Vagina (tissue), 2 donors: Measurements from ENCODE around the gene ENTPD2. TPM values are rescaled to one million over a fixed set of nuclear protein-coding genes. Genes with fewer than 3 reads are reported as not detected.

Experiments
- DNase-seq, 2 donors: peaks; one replicate each; pipeline ENCODE4 v3.0.0-alpha.2; 2017; ENCODE audit errors: extremely low spot score in 2 of 2
- H3K27ac ChIP-seq: fragments of 200-600 bp; sonication (generic); one replicate; pipeline ENCODE4 v1.5.1; 2019
- H3K27me3 ChIP-seq: fragments of 200-600 bp; sonication (generic); one replicate; pipeline ENCODE4 v1.5.1; 2019
- H3K36me3 ChIP-seq, 2 donors: fragments of 200-600 bp; sonication (generic); one replicate each; pipeline ENCODE4 v1.5.1; 2017 to 2019
- H3K4me1 ChIP-seq: fragments of 200-600 bp; sonication (generic); one replicate; pipeline ENCODE4 v1.5.1; 2019
- H3K4me3 ChIP-seq, 2 donors: fragments of 200-600 bp; sonication (generic); 1 replicate in 1 of 2; 2 replicates in 1 of 2; pipeline ENCODE4 v1.5.1; 2016 to 2019
- H3K9me3 ChIP-seq: fragments of 200-600 bp; sonication (generic); one replicate; pipeline ENCODE4 v1.5.1; 2019
- POLR2A ChIP-seq, 2 donors: fragments of 450-650 bp; IDR thresholded peaks; one replicate each; pipeline ENCODE4 v1.6.1; 2017; ENCODE audit warnings: antibody characterized with exemption in 2 of 2, mild to moderate bottlenecking in 2 of 2, moderate library complexity in 2 of 2
- POLR2AphosphoS5 ChIP-seq, 2 donors: sonication (generic); formaldehyde crosslinking; IDR thresholded peaks; one replicate each; pipeline ENCODE4 v1.9.0; 2017; ENCODE audit warnings: antibody characterized with exemption in 2 of 2, mild to moderate bottlenecking in 2 of 2, low read depth in 1 of 2; ENCODE audit not compliant: insufficient read depth in 1 of 2
- intact Hi-C: fragments of 100-400 bp; cut with DNase I; formaldehyde crosslinking; loops from one replicate; pipeline ENCODE4 v1.15.1; 2023
- total RNA-seq: library from RNA; depleted of rRNA; stranded (reverse); fragments of >200 nt; gene quantifications from one replicate; pipeline ENCODE4 v1.2.3, GENCODE V29; 2016
- TF ChIP-seq, protein P1 (sequence below), 3 experiments: fragments of 450-650 bp in 2 of 3; fragments of 200-600 bp in 1 of 3; sonication (generic) in 1 of 3; IDR thresholded peaks; one replicate each; pipeline ENCODE4 v1.5.1; 2017 to 2019; ENCODE audit warnings: antibody characterized with exemption in 3 of 3, mild to moderate bottlenecking in 2 of 3, moderate library complexity in 2 of 3

The ENTPD2 gene
- total RNA-seq, 1 donor from 2014 or later: 4.9 TPM

DNA sequence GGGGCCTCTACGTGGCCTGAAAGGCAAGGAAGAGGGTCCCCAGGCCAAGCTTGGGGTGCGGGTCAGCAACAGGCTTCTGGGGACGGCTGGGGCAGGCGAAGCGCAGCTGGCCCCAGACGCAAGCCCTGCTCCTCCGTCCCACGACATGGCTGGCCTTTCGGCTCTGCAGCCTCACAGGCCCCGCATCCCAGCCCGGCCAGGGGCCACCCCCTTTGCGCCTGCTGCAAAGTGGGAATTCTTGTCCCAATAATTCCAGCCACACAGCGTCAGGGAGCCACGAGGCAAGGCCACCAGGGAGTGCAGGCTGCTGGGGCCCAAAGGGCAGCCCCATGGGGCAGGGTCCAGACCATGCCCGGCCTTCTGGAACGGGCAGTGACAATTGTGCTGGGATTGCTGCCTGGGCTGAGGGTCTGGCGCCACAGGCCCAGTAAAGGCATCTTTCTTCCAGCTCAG is 1.1 kb upstream of the ENTPD2 start:
- Histone ChIP-seq H3K27ac (peak overlapping the region; percentile 59), H3K27me3 (no peaks in the 10 kb centered on the region), H3K9me3 (no peaks in the 10 kb centered on the region), H3K36me3 (no peaks in the 10 kb centered on the region), H3K4me1 (peaks cover 36% of the 10 kb centered on the region), H3K4me3 (peak overlapping the region in 1 of 2 donors; percentile 22)
- DNase-seq: no peak
- TF ChIP-seq, protein P1, sequence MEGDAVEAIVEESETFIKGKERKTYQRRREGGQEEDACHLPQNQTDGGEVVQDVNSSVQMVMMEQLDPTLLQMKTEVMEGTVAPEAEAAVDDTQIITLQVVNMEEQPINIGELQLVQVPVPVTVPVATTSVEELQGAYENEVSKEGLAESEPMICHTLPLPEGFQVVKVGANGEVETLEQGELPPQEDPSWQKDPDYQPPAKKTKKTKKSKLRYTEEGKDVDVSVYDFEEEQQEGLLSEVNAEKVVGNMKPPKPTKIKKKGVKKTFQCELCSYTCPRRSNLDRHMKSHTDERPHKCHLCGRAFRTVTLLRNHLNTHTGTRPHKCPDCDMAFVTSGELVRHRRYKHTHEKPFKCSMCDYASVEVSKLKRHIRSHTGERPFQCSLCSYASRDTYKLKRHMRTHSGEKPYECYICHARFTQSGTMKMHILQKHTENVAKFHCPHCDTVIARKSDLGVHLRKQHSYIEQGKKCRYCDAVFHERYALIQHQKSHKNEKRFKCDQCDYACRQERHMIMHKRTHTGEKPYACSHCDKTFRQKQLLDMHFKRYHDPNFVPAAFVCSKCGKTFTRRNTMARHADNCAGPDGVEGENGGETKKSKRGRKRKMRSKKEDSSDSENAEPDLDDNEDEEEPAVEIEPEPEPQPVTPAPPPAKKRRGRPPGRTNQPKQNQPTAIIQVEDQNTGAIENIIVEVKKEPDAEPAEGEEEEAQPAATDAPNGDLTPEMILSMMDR (IDR thresholded peaks at IDR 0.05): no peak
- TF ChIP-seq POLR2AphosphoS5 (IDR thresholded peaks at IDR 0.05; ENCODE audit: insufficient read depth in 1 of 2, low read depth in 1 of 2) (no peak), POLR2A (IDR thresholded peaks at IDR 0.05) (no peak)
- intact Hi-C loops: no loop called here

DNA sequence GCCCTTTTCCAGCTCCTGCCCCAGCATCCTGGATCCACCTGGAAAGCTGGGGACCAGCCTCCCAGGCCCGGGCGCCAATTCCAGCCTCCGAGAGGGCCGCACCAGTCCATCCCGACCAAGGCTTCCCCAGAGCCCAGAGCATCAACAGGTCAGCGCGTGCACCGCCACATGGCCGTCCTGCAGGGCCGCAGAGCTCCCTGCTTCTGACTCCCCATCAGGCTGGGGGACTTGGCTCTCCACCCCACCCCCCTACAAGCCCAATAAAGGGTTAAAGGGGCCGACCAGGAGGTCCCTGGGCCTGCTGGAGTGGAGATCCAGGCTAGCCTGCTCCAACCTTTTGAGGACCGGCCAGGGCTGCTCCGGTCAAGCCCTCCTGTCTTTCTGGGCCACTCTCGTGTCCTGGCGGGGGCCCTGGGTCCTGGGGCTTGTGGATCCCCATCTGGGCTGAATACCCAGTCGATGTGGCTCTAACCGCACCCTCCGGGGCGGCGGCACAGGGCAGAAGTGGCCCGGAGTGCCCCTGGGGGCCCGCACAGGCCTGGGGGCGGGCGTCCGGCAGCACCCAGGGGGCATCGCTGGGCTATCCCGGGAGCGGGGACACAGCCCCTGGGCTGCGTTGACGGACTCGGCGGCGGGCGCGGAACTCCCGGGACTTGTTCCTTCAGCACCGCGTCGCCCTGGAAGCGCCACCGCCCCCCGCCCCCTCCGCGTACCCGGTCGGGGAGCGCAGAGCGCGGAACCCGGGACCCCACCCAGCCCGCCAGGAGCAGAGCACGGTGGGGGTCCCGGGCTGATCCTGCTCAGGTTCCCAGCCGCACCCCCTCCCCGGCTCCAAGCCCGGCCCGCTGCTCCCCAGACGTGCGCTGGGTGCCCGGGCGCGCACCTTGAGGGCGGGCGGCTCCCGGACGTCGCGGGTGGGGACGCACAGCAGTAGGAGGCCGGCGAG is 590 bp downstream of the ENTPD2 start:
- DNase-seq: no peak
- Histone ChIP-seq H3K9me3 (no peaks in the 10 kb centered on the region), H3K36me3 (no peaks in the 10 kb centered on the region), H3K4me3 (peak overlapping the region; percentile 40 to 48), H3K27ac (no peak overlapping the region), H3K4me1 (peaks cover 43% of the 10 kb centered on the region), H3K27me3 (no peaks in the 10 kb centered on the region)
- TF ChIP-seq, protein P1 (IDR thresholded peaks at IDR 0.05): no peak
- TF ChIP-seq POLR2AphosphoS5 (IDR thresholded peaks at IDR 0.05; ENCODE audit: insufficient read depth in 1 of 2, low read depth in 1 of 2): no peak
- no peak for TF ChIP-seq POLR2A (IDR thresholded peaks at IDR 0.05)
- intact Hi-C loops: no loop called here

DNA sequence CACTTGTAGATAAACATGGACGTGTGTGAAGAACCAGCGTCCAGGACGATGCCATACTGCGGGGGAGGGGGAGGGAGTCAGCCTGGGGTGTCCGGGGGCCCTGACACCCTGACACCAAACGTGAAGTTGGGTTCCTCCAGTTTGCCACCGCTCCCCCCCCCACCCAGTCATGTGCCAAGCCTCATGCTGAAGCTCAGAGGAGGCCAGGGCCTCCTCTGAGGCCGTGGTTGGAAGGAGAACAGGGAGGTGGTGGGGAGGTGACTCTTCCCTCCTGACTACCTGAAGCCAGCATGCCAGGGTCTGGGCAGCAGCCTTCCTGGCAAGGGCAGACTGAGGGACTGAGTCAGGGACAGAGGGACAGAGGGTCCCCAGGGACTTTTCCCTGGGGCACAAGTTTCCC is 1.6 kb downstream of the ENTPD2 start:
- Histone ChIP-seq H3K36me3 (no peaks in the 10 kb centered on the region), H3K27me3 (no peaks in the 10 kb centered on the region), H3K4me1 (peaks cover 43% of the 10 kb centered on the region), H3K4me3 (no peak overlapping the region), H3K9me3 (no peaks in the 10 kb centered on the region), H3K27ac (no peak overlapping the region)
- DNase-seq: no peak
- intact Hi-C loops: no loop called here
- TF ChIP-seq, protein P1 (IDR thresholded peaks at IDR 0.05): no peak
- no peak for TF ChIP-seq POLR2A (IDR thresholded peaks at IDR 0.05)
- TF ChIP-seq POLR2AphosphoS5 (IDR thresholded peaks at IDR 0.05; ENCODE audit: insufficient read depth in 1 of 2, low read depth in 1 of 2): no peak

DNA sequence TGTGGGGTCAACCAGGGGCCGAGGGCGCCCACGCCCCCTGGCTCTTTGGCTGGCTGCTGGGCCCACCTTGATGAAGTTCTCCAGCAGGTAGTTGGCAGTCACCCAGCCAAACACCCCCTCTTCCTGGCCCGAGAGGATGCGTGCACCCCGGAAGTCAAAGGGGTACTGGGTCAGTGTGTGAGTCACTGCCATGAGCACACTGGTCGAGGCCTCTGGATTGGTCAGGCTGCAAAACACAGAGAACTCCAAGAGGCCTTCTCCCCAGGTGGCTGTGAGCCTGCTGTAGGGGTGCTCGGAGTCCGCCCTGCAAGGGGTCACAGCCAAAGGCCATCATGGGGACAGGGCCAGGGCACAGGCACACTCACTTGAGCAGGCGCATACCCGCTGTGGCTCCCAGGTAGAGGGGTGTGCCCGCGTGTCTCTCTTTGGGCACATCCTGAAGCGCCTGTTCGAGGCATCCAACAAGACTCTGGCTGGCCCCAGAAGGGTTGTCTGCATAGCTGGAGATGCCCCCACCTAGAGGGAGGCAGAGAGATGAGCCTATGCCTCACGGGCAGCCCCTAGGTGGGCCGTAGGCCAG is 2.6 kb downstream of the ENTPD2 start:
- Histone ChIP-seq H3K27ac (no peak overlapping the region), H3K4me1 (peaks cover 46% of the 10 kb centered on the region), H3K27me3 (no peaks in the 10 kb centered on the region), H3K9me3 (no peaks in the 10 kb centered on the region), H3K4me3 (no peak overlapping the region), H3K36me3 (no peaks in the 10 kb centered on the region)
- intact Hi-C loops: no loop called here
- TF ChIP-seq, protein P1 (IDR thresholded peaks at IDR 0.05): no peak
- no peak for TF ChIP-seq POLR2A (IDR thresholded peaks at IDR 0.05)
- no peak for TF ChIP-seq POLR2AphosphoS5 (IDR thresholded peaks at IDR 0.05; ENCODE audit: insufficient read depth in 1 of 2, low read depth in 1 of 2)
- DNase-seq: no peak
